Naive thymus-derived CD8-positive, alpha-beta T cell (primary cell): ENCODE results near the gene IKZF5. TPM values are rescaled to one million over a fixed set of nuclear protein-coding genes. Genes with fewer than 3 reads are reported as not detected.

Experiments used
- ATAC-seq, 2 donors: fragments of 150-1000 bp; cut with Tn5 transposase in 1 of 2; sonication (Bioruptor Pico), chemical (Tn5 transposase) in 1 of 2; 1 replicate in 1 of 2; 2 replicates in 1 of 2; pipeline ENCODE4 v1.10.0; 2021; ENCODE audit warnings: mild to moderate bottlenecking in 2 of 2, moderate library complexity in 2 of 2
- POLR2A ChIA-PET: fragments of 350-600 bp; sonication (Branson Sonifier 250); formaldehyde crosslinking; loops from one replicate; lab custom pipeline; 2021; ENCODE audit warnings: antibody characterized with exemption; lab: Charles Lee
- DNase-seq, 10 donors: peaks; one replicate each; pipeline versions ENCODE4 v3.0.0 to v3.0.0-alpha.2; 2020 to 2022
- H3K27ac Mint-ChIP-seq, 10 donors: one replicate each; pipeline ENCODE4 v1.8.0; 2020 to 2022; ENCODE audit warnings: mild to moderate bottlenecking in 10 of 10, mixed read lengths in 10 of 10, moderate library complexity in 4 of 10, inconsistent platforms in 1 of 10
- H3K27me3 Mint-ChIP-seq, 5 donors: one replicate each; pipeline ENCODE4 v1.8.0; 2021 to 2022; ENCODE audit warnings: mixed read lengths in 5 of 5
- H3K36me3 Mint-ChIP-seq, 3 donors: one replicate each; pipeline ENCODE4 v1.8.0; 2020 to 2022; ENCODE audit warnings: mixed read lengths in 3 of 3, mild to moderate bottlenecking in 2 of 3, inconsistent platforms in 1 of 3
- H3K4me1 Mint-ChIP-seq, 4 donors: one replicate each; pipeline ENCODE4 v1.8.0; 2021 to 2022; ENCODE audit warnings: mixed read lengths in 4 of 4
- H3K4me3 Mint-ChIP-seq, 10 donors: one replicate each; pipeline ENCODE4 v1.8.0; 2020 to 2022; ENCODE audit warnings: mild to moderate bottlenecking in 10 of 10, mixed read lengths in 10 of 10, moderate library complexity in 6 of 10, inconsistent platforms in 1 of 10
- H3K9me3 Mint-ChIP-seq, 9 donors: one replicate each; pipeline ENCODE4 v1.8.0; 2020 to 2022; ENCODE audit warnings: mixed read lengths in 9 of 9, mild to moderate bottlenecking in 3 of 9, inconsistent platforms in 1 of 9, moderate library complexity in 1 of 9
- polyA plus RNA-seq, 3 donors: library from polyadenylated mRNA; unstranded; fragments of 300-500 nt; fragmentation: Illumina TruSeq; gene quantifications; one replicate each; pipeline ENCODE4 v1.2.3, GENCODE V29; 2021
- total RNA-seq, 8 experiments: library from RNA in 2 of 8; stranded (reverse) in 2 of 8; gene quantifications; one replicate each; pipeline ENCODE4 v1.2.3 and lab custom pipeline; 2021 to 2026

IKZF5 gene
- total and polyA plus RNA-seq, 5 experiments from 2014 or later = 13.1 to 50.5 (median 22.2) TPM

DNA sequence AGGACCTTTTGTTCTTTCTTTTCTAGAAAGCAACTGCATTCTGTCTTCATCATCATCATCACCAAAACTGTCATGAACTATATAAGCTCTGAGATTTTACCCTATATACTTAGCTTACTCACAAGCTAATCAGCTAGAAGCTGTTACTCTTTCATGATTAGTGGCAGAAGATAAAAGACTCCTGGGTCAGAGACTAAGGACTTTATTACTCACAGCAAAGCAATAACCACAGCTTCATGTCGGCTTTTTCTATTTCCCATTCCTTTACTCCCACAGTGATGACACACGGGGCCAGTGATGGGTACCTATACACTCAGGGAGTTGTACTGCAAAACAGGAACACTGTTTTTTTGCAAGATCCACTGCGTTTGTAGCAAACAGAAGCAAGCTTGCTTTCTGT lies 46.2 kb downstream of the IKZF5 start:
- H3K27ac Mint-ChIP-seq = no peak overlapping the region
- H3K4me1 Mint-ChIP-seq = no peaks in the 10 kb centered on the region
- DNase-seq (no peak), ATAC-seq (no peak)
- no peak overlapping the region for H3K4me3 Mint-ChIP-seq
- H3K36me3 Mint-ChIP-seq = peaks cover 2 to 38% (median 29%) of the 10 kb centered on the region in 3 donors
- POLR2A ChIA-PET = no interaction called here
- peaks cover 8 to 32% (median 18%) of the 10 kb centered on the region in 9 donors for H3K9me3 Mint-ChIP-seq
- H3K27me3 Mint-ChIP-seq = peaks cover 4 to 33% (median 13%) of the 10 kb centered on the region in 5 donors

DNA sequence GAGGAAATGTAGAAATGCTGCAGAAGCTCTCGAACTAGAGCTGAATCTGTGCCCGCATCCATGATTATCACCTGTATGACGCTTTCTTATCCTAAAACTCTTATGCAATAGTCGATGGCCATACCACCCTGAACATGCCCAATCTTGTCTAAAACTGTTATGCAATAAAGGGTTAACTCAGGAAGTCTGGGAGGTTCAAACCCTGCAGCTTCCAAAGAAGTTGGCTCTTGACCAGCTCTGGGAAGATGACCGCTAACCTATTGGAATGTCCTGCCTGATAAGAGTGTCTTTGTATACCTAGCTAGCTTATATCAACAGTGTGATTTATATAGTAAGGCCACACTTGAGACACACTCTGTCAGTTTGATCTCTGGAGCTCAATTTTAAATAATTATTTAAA lies 51.1 kb downstream of the IKZF5 start:
- Mint-ChIP-seq H3K36me3 (peaks cover under 1 to 2% (median 2%) of the 10 kb centered on the region in 3 donors), H3K27me3 (peaks cover 3 to 14% (median 5%) of the 10 kb centered on the region in 5 donors), H3K4me1 (peaks cover 16 to 25% (median 20%) of the 10 kb centered on the region in 4 donors), H3K27ac (no peak overlapping the region), H3K9me3 (peaks cover 0 to 5% (median 2%) of the 10 kb centered on the region in 9 donors), H3K4me3 (no peak overlapping the region)
- no peak for DNase-seq
- ATAC-seq = no peak
- POLR2A ChIA-PET = no interaction called here

DNA sequence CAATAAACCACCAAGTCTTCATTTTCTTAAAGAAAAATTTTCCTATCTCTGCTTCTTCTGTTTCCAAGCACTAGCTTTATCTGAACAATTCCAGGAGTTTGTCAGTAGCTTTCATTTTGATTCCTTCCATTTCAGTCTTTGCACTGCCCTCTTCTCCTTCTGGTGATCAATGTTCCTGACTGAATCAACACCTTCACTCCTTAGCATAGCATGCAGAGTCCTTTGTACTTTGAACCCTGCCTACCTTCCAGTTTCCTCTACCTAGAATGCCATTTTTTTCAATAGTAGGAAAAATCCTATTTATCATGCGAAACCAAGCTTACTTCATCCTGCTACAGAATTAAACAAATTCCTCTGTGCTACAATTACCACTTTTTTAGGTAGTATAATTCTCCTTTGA lies 52.7 kb downstream of the IKZF5 start:
- H3K27me3 Mint-ChIP-seq = peaks cover 0 to 3% (median 0%) of the 10 kb centered on the region in 5 donors
- peak overlapping the region in 3 of 10 donors; percentile 1 to 20 (median 4) for H3K27ac Mint-ChIP-seq
- H3K4me3 Mint-ChIP-seq = peak overlapping the region in 2 of 10 donors; percentile 1 to 2
- DNase-seq (no peak), ATAC-seq (no peak)
- peaks cover 0 to 2% (median 0%) of the 10 kb centered on the region in 3 donors for H3K36me3 Mint-ChIP-seq
- peaks cover 17 to 33% (median 27%) of the 10 kb centered on the region in 4 donors for H3K4me1 Mint-ChIP-seq
- POLR2A ChIA-PET = interaction anchor here (0.6 to 2.8 kb wide), 2 partner anchors 21 to 53 kb away, joined by 6 to 41 read pairs; partner anchors contain the start of genes ACADSB and IKZF5
- peaks cover 0 to 5% (median 2%) of the 10 kb centered on the region in 9 donors for H3K9me3 Mint-ChIP-seq

DNA sequence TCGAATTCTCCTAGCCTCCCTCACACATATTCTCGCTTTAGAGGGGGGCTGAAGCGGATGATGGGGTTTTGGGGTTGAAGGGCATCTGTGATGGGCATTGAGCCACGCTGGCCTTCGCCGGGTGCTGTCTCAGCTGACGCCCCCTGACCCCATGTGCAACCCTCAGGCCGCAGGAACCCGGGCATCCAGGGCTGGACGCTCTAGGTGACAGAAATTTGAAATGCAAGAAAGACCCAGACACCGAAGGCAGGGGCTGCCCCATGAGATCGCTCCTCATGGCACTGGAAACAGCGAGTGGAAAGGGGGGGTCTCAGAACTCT lies 53.9 kb downstream of the IKZF5 start:
- Mint-ChIP-seq H3K4me3 (peak overlapping the region in 9 of 10 donors; percentile 85 to 95 (median 93)), H3K27me3 (peaks cover 0 to 3% (median 0%) of the 10 kb centered on the region in 5 donors), H3K9me3 (peaks cover 0 to 5% (median 2%) of the 10 kb centered on the region in 9 donors), H3K27ac (peak overlapping the region in 4 of 10 donors; percentile 61 to 98 (median 96)), H3K36me3 (peaks cover 0 to 9% (median 2%) of the 10 kb centered on the region in 3 donors), H3K4me1 (peaks cover 19 to 37% (median 33%) of the 10 kb centered on the region in 4 donors)
- POLR2A ChIA-PET = interaction anchor here (1.1 to 2.8 kb wide), 6 partner anchors 26 to 199 kb away, joined by 4 to 41 read pairs (median 7); partner anchors contain the start of genes ACADSB, BUB3, FAM24B and IKZF5
- ATAC-seq (no peak), DNase-seq (no peak)

DNA sequence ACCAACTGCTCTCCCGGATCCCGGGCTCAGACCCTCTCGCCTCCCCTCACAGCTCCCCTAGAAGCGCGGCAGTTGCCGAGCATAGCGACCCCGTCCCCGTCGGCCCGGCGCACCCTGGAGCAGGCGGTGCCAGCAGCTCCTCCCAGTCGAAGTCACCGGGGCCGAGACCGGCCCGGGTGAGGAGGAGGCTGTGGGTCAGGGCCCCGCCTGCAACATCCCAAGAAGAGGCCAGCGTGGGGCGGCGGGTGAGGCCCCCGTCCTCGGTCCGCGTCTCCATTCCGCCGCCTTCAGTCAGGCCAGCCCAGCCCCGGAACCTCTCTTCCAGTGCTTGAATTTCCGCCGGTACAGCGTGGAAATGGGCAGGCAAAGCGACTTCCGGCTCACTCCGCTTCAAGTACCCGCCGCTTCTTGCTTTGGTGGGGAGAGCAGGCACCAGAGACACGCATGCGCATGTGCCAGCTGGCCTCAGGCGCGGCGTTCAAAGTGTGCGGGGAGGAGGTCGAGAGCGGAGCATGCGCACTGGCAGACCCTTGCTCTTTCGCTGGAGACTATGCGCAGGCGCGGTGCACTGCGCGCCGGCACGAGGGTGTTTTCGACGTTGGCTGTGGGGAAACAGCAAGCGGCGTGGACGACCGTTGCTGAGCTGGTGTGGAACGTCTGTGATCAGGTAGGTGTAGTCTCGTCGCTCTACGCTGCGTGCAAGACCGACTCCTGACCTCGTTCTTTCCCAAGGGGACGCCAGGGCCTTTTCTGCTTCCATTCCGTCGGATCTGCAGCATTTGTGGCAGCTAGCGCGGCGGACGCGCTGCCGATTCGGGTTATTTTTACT lies 54.5 kb downstream of the IKZF5 start, which contains the start of gene C10orf88:
Gene C10orf88 (minus strand): TSS at position 326 of the 829 bp plus-strand sequence. CDS start 49 bp downstream, at position 277.
- POLR2A ChIA-PET = interaction anchor here (1.1 to 2.8 kb wide), 8 partner anchors 9 to 200 kb away, joined by 3 to 41 read pairs (median 6); partner anchors contain the start of genes ACADSB, BUB3, FAM24B and IKZF5
- Mint-ChIP-seq H3K36me3 (peaks cover 0 to 14% (median 7%) of the 10 kb centered on the region in 3 donors), H3K4me1 (peaks cover 19 to 38% (median 33%) of the 10 kb centered on the region in 4 donors), H3K9me3 (peaks cover 0 to 5% (median 2%) of the 10 kb centered on the region in 9 donors), H3K27ac (peak within 1 kb of the TSS; percentile 84 to 98 (median 90)), H3K27me3 (peaks cover 0 to 3% (median 0%) of the 10 kb centered on the region in 5 donors), H3K4me3 (peak within 1 kb of the TSS; percentile 85 to 95 (median 93))
- ATAC-seq = peak; percentile 96
- DNase-seq = peak; percentile 89 to 99 (median 97)

DNA sequence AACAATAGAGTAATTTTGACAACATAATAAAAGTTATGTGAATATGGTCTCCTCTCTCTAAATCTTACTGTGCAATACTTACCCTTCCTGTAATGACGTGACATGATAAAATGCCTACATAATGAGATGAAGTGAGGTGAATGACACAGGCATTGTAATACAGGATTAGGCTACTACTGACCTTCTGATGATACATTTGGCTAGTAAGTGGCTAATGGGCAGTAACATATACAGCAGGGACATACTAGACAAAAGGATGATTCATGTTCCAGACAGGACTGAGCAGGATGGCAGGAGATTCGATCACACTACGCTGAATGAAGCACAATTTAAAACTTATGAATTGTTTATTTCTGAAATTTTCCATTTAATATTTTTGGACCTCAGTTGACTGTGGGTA lies 59.3 kb downstream of the IKZF5 start:
- POLR2A ChIA-PET = no interaction called here
- DNase-seq (no peak), ATAC-seq (no peak)
- H3K4me1 Mint-ChIP-seq = peaks cover 23 to 35% (median 28%) of the 10 kb centered on the region in 4 donors
- no peak overlapping the region for H3K27ac Mint-ChIP-seq
- H3K4me3 Mint-ChIP-seq = no peak overlapping the region
- H3K36me3 Mint-ChIP-seq = peaks cover 0 to 40% (median 25%) of the 10 kb centered on the region in 3 donors
- H3K27me3 Mint-ChIP-seq = peaks cover 0 to 3% (median 0%) of the 10 kb centered on the region in 5 donors
- H3K9me3 Mint-ChIP-seq = peaks cover 0 to 4% (median 2%) of the 10 kb centered on the region in 9 donors

Other genes with a start within 250 kb of the IKZF5 start
- gene CUZD1, start 162.9 kb downstream of the IKZF5 start, total RNA-seq = 1 to 10 TPM; 3.9 to 4.1 TPM
- under 1 TPM; 0.50 to 0.83 (median 0.64) TPM for gene CUZD1, start 162.9 kb downstream of the IKZF5 start, polyA plus RNA-seq
- gene FAM24B, start 129.2 kb downstream of the IKZF5 start, total RNA-seq = 10 to 100 TPM; 16.5 to 18.5 TPM
- gene FAM24B, start 129.2 kb downstream of the IKZF5 start, polyA plus RNA-seq = 1 to 10 TPM; 3.5 to 7.9 (median 7.7) TPM
- gene FAM24A, start 98.2 kb downstream of the IKZF5 start, total RNA-seq = not detected
- not detected for gene FAM24A, start 98.2 kb downstream of the IKZF5 start, polyA plus RNA-seq
- gene C10orf88, start 54.6 kb downstream of the IKZF5 start, total RNA-seq = 10 to 100 TPM; 13.3 to 13.9 TPM
- 1 to 10 TPM; 6.0 to 8.8 (median 7.0) TPM for gene C10orf88, start 54.6 kb downstream of the IKZF5 start, polyA plus RNA-seq
- 1 to 10 TPM; 5.6 to 6.3 TPM for gene PSTK, start 28.4 kb downstream of the IKZF5 start, total RNA-seq
- gene PSTK, start 28.4 kb downstream of the IKZF5 start, polyA plus RNA-seq = 10 to 100 TPM in 2 of 3 donors, 1 to 10 TPM in 1; 8.8 to 11.7 (median 11.0) TPM
- 10 to 100 TPM; 46.3 to 46.8 TPM for gene ACADSB, start 211 bp upstream of the IKZF5 start, total RNA-seq
- gene ACADSB, start 211 bp upstream of the IKZF5 start, polyA plus RNA-seq = 10 to 100 TPM; 28.3 to 46.4 (median 33.4) TPM
- not detected for gene HMX3, start 127.2 kb upstream of the IKZF5 start, total RNA-seq
- not detected for gene HMX3, start 127.2 kb upstream of the IKZF5 start, polyA plus RNA-seq
- gene HMX2, start 139.3 kb upstream of the IKZF5 start, total RNA-seq = not detected
- not detected for gene HMX2, start 139.3 kb upstream of the IKZF5 start, polyA plus RNA-seq
- gene BUB3, start 145.6 kb upstream of the IKZF5 start, total RNA-seq = 100 to 1,000 TPM; 170 to 173 TPM
- 100 to 1,000 TPM; 217 to 247 (median 243) TPM for gene BUB3, start 145.6 kb upstream of the IKZF5 start, polyA plus RNA-seq